PC-3 (cell line): ENCODE measurements around the gene USP53. TPM values are rescaled to one million over a fixed set of nuclear protein-coding genes. Genes with fewer than 3 reads are reported as not detected.

ENCODE experiments used
- ATAC-seq: fragments of 200-7000 bp; cut with Tn5 transposase; 2 replicates; pipeline ENCODE4 v1.9.1; 2020; ENCODE audit warnings: mild to moderate bottlenecking, moderate library complexity
- BruUV-seq: library from RNA; stranded (reverse); fragments of 400-500 nt; replicated peaks from 2 replicates; lab custom pipeline; 2021; lab: Mats Ljungman, UMichigan
- CTCF ChIA-PET: fragments of 300-600 bp; sonication (Branson Sonifier 250); formaldehyde crosslinking; loops from one replicate; lab custom pipeline; 2022; ENCODE audit warnings: antibody characterized with exemption; lab: Charles Lee
- POLR2A ChIA-PET: fragments of 300-600 bp; sonication (Branson Sonifier 250); formaldehyde crosslinking; loops from one replicate; lab custom pipeline; 2022; ENCODE audit warnings: antibody characterized with exemption; ENCODE audit not compliant: unreplicated experiment; lab: Charles Lee
- DNase-seq: peaks from one replicate; pipeline ENCODE4 v3.0.0-alpha.2; 2015
- H2AFZ ChIP-seq: fragments of 300-600 bp; sonication (generic); 2 replicates; pipeline ENCODE4 v1.6.0; 2016; ENCODE audit warnings: antibody characterized with exemption, low read length
- H3F3A ChIP-seq: fragments of 300-600 bp; sonication (generic); one replicate; pipeline ENCODE4 v1.6.0; 2017; ENCODE audit warnings: antibody characterized with exemption, low read length, control low read depth, mild to moderate bottlenecking; ENCODE audit not compliant: unreplicated experiment
- H3K27ac ChIP-seq: fragments of 300-600 bp; sonication (generic); 2 replicates; pipeline ENCODE4 v1.5.1; 2016; ENCODE audit warnings: mild to moderate bottlenecking, low read length
- H3K27me3 ChIP-seq: fragments of 300-600 bp; sonication (generic); 2 replicates; pipeline ENCODE4 v1.6.1; 2016; ENCODE audit warnings: low read length, mixed read lengths
- H3K36me3 ChIP-seq: fragments of 300-600 bp; sonication (generic); 2 replicates; pipeline ENCODE4 v1.6.1; 2016; ENCODE audit warnings: low read depth, mixed run types, low read length, mixed read lengths
- H3K4me1 ChIP-seq: fragments of 300-600 bp; sonication (generic); 2 replicates; pipeline ENCODE4 v1.5.1; 2016; ENCODE audit warnings: low read length; ENCODE audit not compliant: insufficient read depth
- H3K4me2 ChIP-seq: fragments of 300-600 bp; sonication (generic); 2 replicates; pipeline ENCODE4 v1.6.0; 2016; ENCODE audit warnings: low read length
- H3K4me3 ChIP-seq: fragments of 300-600 bp; sonication (generic); 2 replicates; pipeline ENCODE4 v1.5.1; 2016; ENCODE audit warnings: mild to moderate bottlenecking, low read length, mixed read lengths
- H3K79me2 ChIP-seq: fragments of 300-600 bp; sonication (generic); 2 replicates; pipeline ENCODE4 v1.6.1; 2017; ENCODE audit warnings: low read length, mixed read lengths
- H3K9ac ChIP-seq: fragments of 300-600 bp; sonication (generic); 2 replicates; pipeline ENCODE4 v1.6.0; 2016; ENCODE audit warnings: mild to moderate bottlenecking, low read length
- H3K9me2 ChIP-seq: fragments of 300-600 bp; sonication (generic); replicated peaks from 2 replicates; pipeline ENCODE4 v1.6.1; 2016; ENCODE audit warnings: mixed run types, low read length, mixed read lengths
- H3K9me3 ChIP-seq: fragments of 300-600 bp; sonication (generic); 2 replicates; pipeline ENCODE4 v1.6.1; 2016; ENCODE audit warnings: low read length, mixed read lengths
- H4K20me1 ChIP-seq: fragments of 300-600 bp; sonication (generic); 2 replicates; pipeline ENCODE4 v1.6.1; 2016; ENCODE audit warnings: low read length, mixed read lengths
- EZH2 ChIP-seq: fragments of 300-600 bp; sonication (generic); IDR thresholded peaks from one replicate; pipeline ENCODE4 v1.6.1; 2017; ENCODE audit warnings: antibody characterized with exemption, mild to moderate bottlenecking, low read length; ENCODE audit not compliant: unreplicated experiment
- EZH2phosphoT487 ChIP-seq: fragments of 300-600 bp; sonication (generic); IDR thresholded peaks from 2 replicates; pipeline ENCODE4 v1.6.1; 2018; ENCODE audit warnings: mild to moderate bottlenecking, antibody characterized with exemption, low read length, borderline replicate concordance
- intact Hi-C: fragments of 100-400 bp; cut with micrococcal nuclease; formaldehyde crosslinking; loops from 2 replicates; pipeline ENCODE4 v1.9.0; 2023
- total RNA-seq: library from RNA; depleted of rRNA; stranded (reverse); fragments of >200 nt; gene quantifications from 2 replicates; pipeline ENCODE4 v1.2.3, GENCODE V29; 2014
- TF ChIP-seq, protein P1 (sequence below): fragments of 300-600 bp; sonication (generic); conservative IDR thresholded peaks from 2 replicates; pipeline ENCODE4 v1.5.1; 2017; ENCODE audit warnings: antibody characterized with exemption, low read depth, mild to moderate bottlenecking, low read length

The USP53 gene
- total RNA-seq, 1 experiment from 2014 or later = 8.7 TPM

GRCh38 chr4:119299741-119300100 is 87.2 kb downstream of the USP53 start:
- DNase-seq = no peak
- ChIA-PET CTCF (no interaction called here), POLR2A (interaction anchor here (0.5 to 0.6 kb wide), 2 partner anchors 156 to 196 kb away, joined by 5 read pairs; no protein-coding TSS in a partner anchor)
- H3K27ac ChIP-seq = peak overlapping the region; percentile 72
- TF ChIP-seq EZH2 (no peak), EZH2phosphoT487 (no peak)
- TF ChIP-seq, protein P1, sequence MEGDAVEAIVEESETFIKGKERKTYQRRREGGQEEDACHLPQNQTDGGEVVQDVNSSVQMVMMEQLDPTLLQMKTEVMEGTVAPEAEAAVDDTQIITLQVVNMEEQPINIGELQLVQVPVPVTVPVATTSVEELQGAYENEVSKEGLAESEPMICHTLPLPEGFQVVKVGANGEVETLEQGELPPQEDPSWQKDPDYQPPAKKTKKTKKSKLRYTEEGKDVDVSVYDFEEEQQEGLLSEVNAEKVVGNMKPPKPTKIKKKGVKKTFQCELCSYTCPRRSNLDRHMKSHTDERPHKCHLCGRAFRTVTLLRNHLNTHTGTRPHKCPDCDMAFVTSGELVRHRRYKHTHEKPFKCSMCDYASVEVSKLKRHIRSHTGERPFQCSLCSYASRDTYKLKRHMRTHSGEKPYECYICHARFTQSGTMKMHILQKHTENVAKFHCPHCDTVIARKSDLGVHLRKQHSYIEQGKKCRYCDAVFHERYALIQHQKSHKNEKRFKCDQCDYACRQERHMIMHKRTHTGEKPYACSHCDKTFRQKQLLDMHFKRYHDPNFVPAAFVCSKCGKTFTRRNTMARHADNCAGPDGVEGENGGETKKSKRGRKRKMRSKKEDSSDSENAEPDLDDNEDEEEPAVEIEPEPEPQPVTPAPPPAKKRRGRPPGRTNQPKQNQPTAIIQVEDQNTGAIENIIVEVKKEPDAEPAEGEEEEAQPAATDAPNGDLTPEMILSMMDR = no peak
- ATAC-seq = no peak
- no peaks in the 10 kb centered on the region for H3F3A ChIP-seq
- peak overlapping the region; percentile 86 for H3K9ac ChIP-seq
- no peaks in the 10 kb centered on the region for H4K20me1 ChIP-seq
- peak overlapping the region; percentile 97 for H2AFZ ChIP-seq
- H3K4me1 ChIP-seq = peaks cover 14% of the 10 kb centered on the region
- H3K9me3 ChIP-seq = no peaks in the 10 kb centered on the region
- peak overlapping the region; percentile 85 for H3K4me2 ChIP-seq
- H3K27me3 ChIP-seq = no peaks in the 10 kb centered on the region
- BruUV-seq = TSS peak; percentile 69
- H3K9me2 ChIP-seq = no peaks in the 10 kb centered on the region
- peaks cover 40% of the 10 kb centered on the region for H3K79me2 ChIP-seq
- H3K4me3 ChIP-seq = peak overlapping the region; percentile 99
- intact Hi-C loops = loop anchor here (5.0 kb wide), 1 partner anchor 312 kb away; no protein-coding TSS in a partner anchor
- H3K36me3 ChIP-seq = 0 out of 2 replicates have a peak, but pooled peaks cover 6% of the 10 kb centered on the region

DNA sequence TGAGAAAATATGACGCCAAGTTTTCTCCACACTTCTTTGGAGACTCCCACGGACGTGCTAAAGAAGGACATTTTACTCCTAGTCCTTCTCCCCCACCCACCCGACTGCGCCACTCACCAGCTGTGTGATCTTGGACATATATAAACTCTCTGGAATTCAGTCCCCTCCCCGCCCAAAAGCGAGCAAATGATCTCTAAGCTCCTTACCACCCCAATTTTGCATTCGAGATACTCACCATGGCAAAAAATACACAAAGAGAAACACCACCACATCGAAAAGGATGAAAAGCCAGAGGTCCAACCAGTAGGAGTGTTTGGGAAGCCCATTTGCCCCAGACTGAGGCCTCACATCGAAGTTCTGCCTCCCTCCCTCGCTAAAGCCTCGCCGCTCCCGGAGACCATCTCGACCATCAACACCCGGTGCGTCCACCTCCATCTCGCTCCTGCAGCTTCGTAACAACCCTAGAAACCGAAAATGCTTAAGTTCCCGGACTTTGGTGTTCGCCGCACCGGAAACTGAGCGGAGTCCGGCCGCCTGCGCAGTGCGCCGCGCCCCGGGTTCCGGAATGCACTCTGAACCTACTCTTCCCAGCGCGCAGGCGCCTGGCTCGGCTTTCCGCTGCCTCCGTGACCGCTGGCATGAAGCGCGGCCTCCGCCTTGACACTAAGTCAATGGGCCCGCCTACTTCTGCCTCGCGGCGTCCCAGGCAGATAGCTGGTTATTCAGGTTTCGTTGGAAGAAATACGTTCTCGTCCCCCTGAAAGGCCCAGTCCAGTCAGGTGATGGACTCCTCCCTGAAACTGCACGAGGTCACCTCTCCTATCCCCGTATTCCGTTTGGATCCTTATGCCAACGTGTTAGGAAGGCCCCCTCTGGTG is 87.8 kb downstream of the USP53 start:
- Histone ChIP-seq H2AFZ (peak overlapping the region; percentile 97), H3K9me3 (no peaks in the 10 kb centered on the region), H3K27me3 (no peaks in the 10 kb centered on the region), H3K4me2 (peak overlapping the region; percentile 85), H3K9me2 (no peaks in the 10 kb centered on the region), H3K79me2 (peaks cover 40% of the 10 kb centered on the region), H3K27ac (peak overlapping the region; percentile 72), H3F3A (no peaks in the 10 kb centered on the region), H3K36me3 (0 out of 2 replicates have a peak, but pooled peaks cover 6% of the 10 kb centered on the region), H4K20me1 (no peaks in the 10 kb centered on the region), H3K4me3 (peak overlapping the region; percentile 99), H3K4me1 (peaks cover 14% of the 10 kb centered on the region), H3K9ac (peak overlapping the region; percentile 86)
- POLR2A ChIA-PET = interaction anchor here (0.5 to 0.6 kb wide), 3 partner anchors 156 to 465 kb away, joined by 4 to 5 read pairs (median 5); no protein-coding TSS in a partner anchor
- ATAC-seq = peak; percentile 91
- CTCF ChIA-PET = no interaction called here
- peak; percentile 93 for DNase-seq
- BruUV-seq = no TSS peak
- intact Hi-C loops = loop anchor here (5.0 kb wide), 1 partner anchor 313 kb away; no protein-coding TSS in a partner anchor
- TF ChIP-seq EZH2 = no peak
- TF ChIP-seq, protein P1 = no peak
- no peak for TF ChIP-seq EZH2phosphoT487
